Gastroesophageal sphincter (tissue), 4 donors: Measurements from ENCODE around the gene TMEM209. TPM values are rescaled to one million over a fixed set of nuclear protein-coding genes. Genes with fewer than 3 reads are reported as not detected.

Experiments
- ATAC-seq: fragments of 150-250 bp; one replicate; pipeline ENCODE4 v1.9.1; 2016; ENCODE audit warnings: mild to moderate bottlenecking, moderate library complexity
- H3K27ac ChIP-seq, 4 donors: fragments of 200-600 bp; sonication (generic) in 3 of 4; 1 replicate in 3 of 4; 2 replicates in 1 of 4; pipeline ENCODE4 v1.5.1; 2016 to 2019
- H3K27me3 ChIP-seq: fragments of 200-600 bp; sonication (generic); one replicate; pipeline ENCODE4 v1.5.1; 2019
- H3K36me3 ChIP-seq, 2 donors: fragments of 200-600 bp; sonication (generic); one replicate each; pipeline ENCODE4 v1.5.1; 2019; ENCODE audit warnings: control low read depth in 1 of 2
- H3K4me1 ChIP-seq, 3 donors: fragments of 200-600 bp; sonication (generic); 1 replicate in 2 of 3; 2 replicates in 1 of 3; pipeline ENCODE4 v1.5.1; 2016 to 2019; ENCODE audit warnings: control low read depth in 2 of 3
- H3K4me3 ChIP-seq, 2 donors: fragments of 200-600 bp; sonication (generic); one replicate each; pipeline ENCODE4 v1.5.1; 2019; ENCODE audit warnings: mild to moderate bottlenecking in 1 of 2, moderate library complexity in 1 of 2
- H3K9me3 ChIP-seq, 3 donors: fragments of 200-600 bp; sonication (generic); one replicate each; pipeline ENCODE4 v1.5.1; 2017 to 2019; ENCODE audit warnings: control low read depth in 2 of 3
- CTCF ChIP-seq, 4 experiments: fragments of 200-600 bp in 2 of 4; fragments of 450-650 bp in 2 of 4; sonication (generic) in 1 of 4; IDR thresholded peaks; one replicate each; pipeline ENCODE4 v1.5.1; 2017 to 2019; ENCODE audit warnings: antibody characterized with exemption in 4 of 4, mild to moderate bottlenecking in 2 of 4, moderate library complexity in 2 of 4
- EP300 ChIP-seq: sonication (generic); formaldehyde crosslinking; IDR thresholded peaks from one replicate; pipeline ENCODE4 v1.6.1; 2017; ENCODE audit warnings: antibody characterized with exemption, mild to moderate bottlenecking
- POLR2A ChIP-seq, 2 donors: fragments of 450-650 bp; IDR thresholded peaks; one replicate each; pipeline ENCODE4 v1.6.1; 2017; ENCODE audit warnings: antibody characterized with exemption in 2 of 2, mild to moderate bottlenecking in 2 of 2, moderate library complexity in 1 of 2
- POLR2AphosphoS5 ChIP-seq: sonication (generic); formaldehyde crosslinking; IDR thresholded peaks from one replicate; pipeline ENCODE4 v1.6.1; 2017; ENCODE audit warnings: antibody characterized with exemption
- WGBS, 2 donors: methylation state at CpG; one replicate each; pipeline ENCODE4 v1.1.5; 2018; ENCODE audit warnings: low coverage in 1 of 2; 5-methylcytosine and 5-hydroxymethylcytosine counted together
- total RNA-seq, 4 donors: library from RNA; depleted of rRNA; stranded (reverse); fragments of >200 nt; gene quantifications; one replicate each; pipeline ENCODE4 v1.1.0, GENCODE V29; 2016

TMEM209 gene
- total RNA-seq, 4 donors from 2014 or later, result 5.5 to 13.4 (median 8.2) TPM

GRCh38 chr7:130134726-130135125 lies 70.5 kb downstream of the TMEM209 start:
- ATAC-seq, result no peak
- Histone ChIP-seq H3K9me3 (no peaks in the 10 kb centered on the region), H3K27me3 (no peaks in the 10 kb centered on the region), H3K4me3 (no peak overlapping the region), H3K36me3 (peaks cover 4 to 69% of the 10 kb centered on the region in 2 donors), H3K4me1 (no peaks in the 10 kb centered on the region), H3K27ac (no peak overlapping the region)
- WGBS, 2 donors, result 92% methylated on average over 7 of the region's 7 CpGs; no CpG with 5 or more reads in 1 of the 2 donors
- no peak for TF ChIP-seq CTCF (IDR thresholded peaks at IDR 0.05)
- no peak for TF ChIP-seq POLR2AphosphoS5
- TF ChIP-seq EP300, result no peak
- TF ChIP-seq POLR2A (IDR thresholded peaks at IDR 0.05), result no peak

GRCh38 chr7:130134106-130134636 lies 71.0 kb downstream of the TMEM209 start:
- H3K4me3 ChIP-seq, result no peak overlapping the region
- H3K27me3 ChIP-seq, result no peaks in the 10 kb centered on the region
- H3K4me1 ChIP-seq, result no peaks in the 10 kb centered on the region
- no peaks in the 10 kb centered on the region for H3K9me3 ChIP-seq
- H3K36me3 ChIP-seq, result peaks cover 4 to 69% of the 10 kb centered on the region in 2 donors
- TF ChIP-seq POLR2A (IDR thresholded peaks at IDR 0.05) (no peak), CTCF (IDR thresholded peaks at IDR 0.05) (no peak), POLR2AphosphoS5 (no peak), EP300 (no peak)
- ATAC-seq, result no peak
- no peak overlapping the region for H3K27ac ChIP-seq
- 93 to 97% methylated on average over 4 of the region's 4 CpGs for WGBS, 2 donors

GRCh38 chr7:130133029-130133782 lies 72.0 kb downstream of the TMEM209 start:
- Histone ChIP-seq H3K27me3 (no peaks in the 10 kb centered on the region), H3K36me3 (peaks cover 4 to 73% of the 10 kb centered on the region in 2 donors), H3K9me3 (no peaks in the 10 kb centered on the region), H3K4me3 (no peak overlapping the region), H3K4me1 (peaks cover 0 to 4% (median 2%) of the 10 kb centered on the region in 3 donors), H3K27ac (no peak overlapping the region)
- 80 to 84% methylated on average over 6 to 7 of the region's 7 CpGs for whole genome bisulfite sequencing, 2 donors
- no peak for ATAC-seq
- TF ChIP-seq POLR2AphosphoS5, result no peak
- TF ChIP-seq POLR2A (IDR thresholded peaks at IDR 0.05), result no peak
- no peak for TF ChIP-seq CTCF (IDR thresholded peaks at IDR 0.05)
- TF ChIP-seq EP300, result no peak

GRCh38 chr7:130131964-130132875 lies 73.0 kb downstream of the TMEM209 start:
- 96% methylated on average over 7 to 11 of the region's 12 CpGs for WGBS, 2 donors
- H3K4me1 ChIP-seq, result peaks cover 0 to 14% (median 7%) of the 10 kb centered on the region in 3 donors
- H3K9me3 ChIP-seq, result no peaks in the 10 kb centered on the region
- H3K27ac ChIP-seq, result no peak overlapping the region
- H3K27me3 ChIP-seq, result no peaks in the 10 kb centered on the region
- peaks cover 4 to 73% of the 10 kb centered on the region in 2 donors for H3K36me3 ChIP-seq
- ATAC-seq, result no peak
- H3K4me3 ChIP-seq, result no peak overlapping the region
- TF ChIP-seq POLR2AphosphoS5 (no peak), POLR2A (IDR thresholded peaks at IDR 0.05) (no peak), EP300 (no peak), CTCF (IDR thresholded peaks at IDR 0.05) (no peak)
